ENCODE data around the gene ADAM23. TPM values are rescaled to one million over a fixed set of nuclear protein-coding genes. Genes with fewer than 3 reads are reported as not detected.

ADAM23 gene, protein sequence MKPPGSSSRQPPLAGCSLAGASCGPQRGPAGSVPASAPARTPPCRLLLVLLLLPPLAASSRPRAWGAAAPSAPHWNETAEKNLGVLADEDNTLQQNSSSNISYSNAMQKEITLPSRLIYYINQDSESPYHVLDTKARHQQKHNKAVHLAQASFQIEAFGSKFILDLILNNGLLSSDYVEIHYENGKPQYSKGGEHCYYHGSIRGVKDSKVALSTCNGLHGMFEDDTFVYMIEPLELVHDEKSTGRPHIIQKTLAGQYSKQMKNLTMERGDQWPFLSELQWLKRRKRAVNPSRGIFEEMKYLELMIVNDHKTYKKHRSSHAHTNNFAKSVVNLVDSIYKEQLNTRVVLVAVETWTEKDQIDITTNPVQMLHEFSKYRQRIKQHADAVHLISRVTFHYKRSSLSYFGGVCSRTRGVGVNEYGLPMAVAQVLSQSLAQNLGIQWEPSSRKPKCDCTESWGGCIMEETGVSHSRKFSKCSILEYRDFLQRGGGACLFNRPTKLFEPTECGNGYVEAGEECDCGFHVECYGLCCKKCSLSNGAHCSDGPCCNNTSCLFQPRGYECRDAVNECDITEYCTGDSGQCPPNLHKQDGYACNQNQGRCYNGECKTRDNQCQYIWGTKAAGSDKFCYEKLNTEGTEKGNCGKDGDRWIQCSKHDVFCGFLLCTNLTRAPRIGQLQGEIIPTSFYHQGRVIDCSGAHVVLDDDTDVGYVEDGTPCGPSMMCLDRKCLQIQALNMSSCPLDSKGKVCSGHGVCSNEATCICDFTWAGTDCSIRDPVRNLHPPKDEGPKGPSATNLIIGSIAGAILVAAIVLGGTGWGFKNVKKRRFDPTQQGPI
- total RNA-seq (ENCODE audit: low replicate concordance) = 1.3 and 2.4 TPM in 2 replicates

DNA sequence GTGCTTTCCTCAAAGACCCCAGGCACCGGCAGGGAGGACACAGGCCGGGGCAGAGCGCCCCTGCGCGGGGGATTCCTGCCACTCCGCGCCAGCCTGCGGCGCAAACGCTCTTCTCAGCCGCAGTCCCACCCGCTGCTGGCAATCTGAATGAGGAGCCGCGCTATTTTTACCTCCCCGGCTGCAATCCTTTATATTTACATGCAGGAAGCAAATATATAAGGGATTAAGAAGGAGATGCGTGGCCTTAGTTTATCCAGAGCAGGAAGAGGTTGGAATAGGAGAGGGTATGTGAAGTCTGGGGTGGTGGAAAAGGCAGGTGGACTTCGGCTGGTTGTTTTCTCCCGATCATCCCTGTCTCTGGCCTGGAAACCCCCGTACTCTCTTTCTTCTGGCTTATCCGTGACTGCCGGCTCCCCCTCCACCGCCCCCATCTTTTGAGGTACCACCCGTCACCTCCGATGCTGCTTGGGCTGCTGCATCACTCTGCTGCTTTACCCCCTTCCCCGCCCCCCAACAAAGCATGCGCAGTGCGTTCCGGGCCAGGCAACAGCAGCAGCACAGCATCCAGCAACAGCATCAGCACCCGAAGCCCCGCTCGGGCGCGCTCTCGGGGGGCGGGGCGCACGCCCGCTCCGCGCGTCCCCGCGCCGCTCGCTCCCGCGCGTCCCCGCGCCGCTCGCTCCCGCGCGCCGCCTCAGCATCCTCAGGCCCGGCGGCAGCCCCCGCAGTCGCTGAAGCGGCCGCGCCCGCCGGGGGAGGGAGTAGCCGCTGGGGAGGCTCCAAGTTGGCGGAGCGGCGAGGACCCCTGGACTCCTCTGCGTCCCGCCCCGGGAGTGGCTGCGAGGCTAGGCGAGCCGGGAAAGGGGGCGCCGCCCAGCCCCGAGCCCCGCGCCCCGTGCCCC lies at the start of gene ADAM23:
Gene ADAM23, plus strand, starts transcription at position 700 of the 902 bp plus-strand sequence. CDS start 335 bp downstream, outside the sequence.

DNA sequence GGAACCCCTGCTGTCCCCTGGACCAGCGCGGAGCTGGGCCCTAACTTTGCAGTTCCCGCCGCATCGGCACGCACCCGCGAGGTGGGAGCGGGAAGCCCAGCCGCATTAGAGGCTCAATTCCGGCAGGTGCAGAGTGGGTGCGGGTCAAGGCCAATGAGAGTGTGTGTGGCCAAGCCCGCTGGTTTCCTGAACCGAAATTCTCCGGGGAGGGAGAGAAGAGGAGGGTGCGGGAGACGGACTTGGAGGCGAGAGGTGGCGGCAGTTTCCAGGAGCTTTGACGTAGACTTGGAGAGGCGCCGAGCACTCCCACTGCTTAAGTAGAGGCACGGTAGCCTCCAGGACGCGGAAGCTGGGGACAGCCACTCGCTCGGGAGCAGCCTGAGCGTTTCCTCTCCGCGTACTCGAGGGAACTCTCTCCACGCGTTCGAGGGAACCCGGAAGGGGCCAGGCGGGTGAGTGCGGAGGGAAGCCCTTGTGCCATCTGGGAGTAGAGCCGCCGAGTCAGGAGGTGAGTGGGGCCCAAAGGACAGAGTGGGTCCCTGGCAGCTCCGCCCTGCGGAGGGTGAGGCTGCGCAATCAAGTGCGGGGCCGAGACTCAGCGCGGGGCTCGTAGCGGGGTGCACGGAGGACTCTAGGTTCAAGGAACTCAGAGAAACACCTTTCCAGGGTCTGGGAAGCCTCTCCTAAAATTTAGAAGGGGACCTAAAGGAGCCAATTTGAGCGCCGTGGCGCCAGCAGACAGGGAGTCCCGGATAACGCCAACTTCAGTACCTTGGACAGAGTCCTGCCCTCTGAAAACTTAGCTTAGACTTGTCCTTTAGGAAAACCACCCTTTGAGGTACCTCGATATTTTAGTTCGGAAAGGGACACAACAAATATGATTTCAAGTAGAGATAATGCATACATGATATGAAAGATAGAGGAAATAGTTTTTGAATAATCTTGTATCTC lies 199.0 kb downstream of the ADAM23 start, which contains the start of gene FAM237A:
Gene FAM237A, plus strand, starts transcription at position 413 of the 951 bp plus-strand sequence. CDS start 1,750 bp downstream, outside the sequence.

Other genes starting within 250 kb of the ADAM23 start
- gene ZDBF2, start 168.9 kb upstream of the ADAM23 start, total RNA-seq (ENCODE audit: low replicate concordance) = 8.5 and 11.6 TPM in 2 replicates
- gene FAM237A, start 199.0 kb downstream of the ADAM23 start, total RNA-seq (ENCODE audit: low replicate concordance) = not detected in 2 replicates